Lower lobe of right lung (tissue), 2 donors: Measurements from ENCODE around the gene PID1. TPM values are rescaled to one million over a fixed set of nuclear protein-coding genes. Genes with fewer than 3 reads are reported as not detected.

Experiments used
- ATAC-seq, 2 donors: fragments of 200-7000 bp; cut with Tn5 transposase; one replicate each; pipeline ENCODE4 v1.9.1; 2020 to 2022; ENCODE audit warnings: mild to moderate bottlenecking in 2 of 2, moderate library complexity in 2 of 2
- DNase-seq: peaks from one replicate; pipeline ENCODE4 v3.0.0-alpha.2; 2020
- H3K27ac ChIP-seq: fragments of 200-600 bp; one replicate; pipeline ENCODE4 v1.8.0; 2022
- H3K27me3 ChIP-seq: fragments of 200-600 bp; one replicate; pipeline ENCODE4 v1.8.0; 2022; ENCODE audit warnings: low read depth
- H3K36me3 ChIP-seq: fragments of 200-600 bp; one replicate; pipeline ENCODE4 v1.8.0; 2022; ENCODE audit warnings: mild to moderate bottlenecking
- H3K4me1 ChIP-seq: fragments of 200-600 bp; one replicate; pipeline ENCODE4 v1.8.0; 2022
- H3K4me3 ChIP-seq: fragments of 200-600 bp; one replicate; pipeline ENCODE4 v1.8.0; 2022; ENCODE audit warnings: mild to moderate bottlenecking
- H3K9me3 ChIP-seq: fragments of 200-600 bp; one replicate; pipeline ENCODE4 v1.8.0; 2022
- CTCF ChIP-seq: fragments of 200-600 bp; IDR thresholded peaks from one replicate; pipeline ENCODE4 v1.8.0; 2022; ENCODE audit warnings: antibody characterized with exemption, mild to moderate bottlenecking
- intact Hi-C: fragments of 100-400 bp; cut with DNase I; formaldehyde crosslinking; loops from one replicate; pipeline ENCODE4 v1.11.0; 2022
- total RNA-seq: library from RNA; stranded (reverse); fragmentation: NEBNext Ultra II Directional; extraction: Animal tissue kit (Norgen Biotek cat#: 25700); gene quantifications from one replicate; pipeline ENCODE4 v1.2.1, GENCODE V29; 2021
- donor health status: DM: no; HTN: yes; CAD: no; lungs with severe emphysema.

PID1 gene
- total RNA-seq, 1 donor from 2014 or later: 48.0 TPM

- intact Hi-C loops: no loop called here
- no peak for ATAC-seq
- Histone ChIP-seq H3K4me3 (no peak overlapping the region), H3K9me3 (peaks cover 11% of the 10 kb centered on the region), H3K27ac (no peak overlapping the region), H3K27me3 (no peaks in the 10 kb centered on the region), H3K4me1 (peaks cover 11% of the 10 kb centered on the region), H3K36me3 (peaks cover 10% of the 10 kb centered on the region)
- DNase-seq: no peak
- no peak for TF ChIP-seq CTCF
Measured at GRCh38 chr2:229261076-229261475, 10.0 kb downstream of the PID1 start.

- H3K27me3 ChIP-seq: no peaks in the 10 kb centered on the region
- ATAC-seq (no peak), DNase-seq (no peak)
- H3K27ac ChIP-seq: no peak overlapping the region
- intact Hi-C loops: no loop called here
- H3K36me3 ChIP-seq: peaks cover 14% of the 10 kb centered on the region
- peaks cover 11% of the 10 kb centered on the region for H3K9me3 ChIP-seq
- no peak overlapping the region for H3K4me3 ChIP-seq
- TF ChIP-seq CTCF: no peak
- no peaks in the 10 kb centered on the region for H3K4me1 ChIP-seq
Measured at GRCh38 chr2:229257985-229258384, 13.1 kb downstream of the PID1 start.

GRCh38 chr2:229256376-229256775 lies 14.7 kb downstream of the PID1 start:
- H3K27ac ChIP-seq: no peak overlapping the region
- ATAC-seq: no peak

GRCh38 chr2:229254206-229254605 lies 16.9 kb downstream of the PID1 start:
- H3K36me3 ChIP-seq: peaks cover 4% of the 10 kb centered on the region
- TF ChIP-seq CTCF: no peak
- no peaks in the 10 kb centered on the region for H3K27me3 ChIP-seq
- H3K4me1 ChIP-seq: no peaks in the 10 kb centered on the region
- no peak for DNase-seq
- H3K27ac ChIP-seq: no peak overlapping the region
- ATAC-seq: no peak
- intact Hi-C loops: no loop called here
- no peaks in the 10 kb centered on the region for H3K9me3 ChIP-seq
- H3K4me3 ChIP-seq: no peak overlapping the region

More at GRCh38 chr2:229256376-229256775, 14.7 kb downstream of the PID1 start:
- TF ChIP-seq CTCF: no peak
- Histone ChIP-seq H3K4me3 (no peak overlapping the region), H3K9me3 (peaks cover 9% of the 10 kb centered on the region), H3K27me3 (no peaks in the 10 kb centered on the region), H3K4me1 (no peaks in the 10 kb centered on the region), H3K36me3 (peaks cover 4% of the 10 kb centered on the region)
- no peak for DNase-seq
- intact Hi-C loops: no loop called here

- TF ChIP-seq CTCF: no peak
Measured at GRCh38 chr2:229252996-229253395, 18.1 kb downstream of the PID1 start.

GRCh38 chr2:229252280-229252679 lies 18.8 kb downstream of the PID1 start:
- H3K9me3 ChIP-seq: no peaks in the 10 kb centered on the region
- intact Hi-C loops: no loop called here
- no peak for TF ChIP-seq CTCF
- no peaks in the 10 kb centered on the region for H3K4me1 ChIP-seq
- ATAC-seq (no peak), DNase-seq (no peak)
- no peak overlapping the region for H3K27ac ChIP-seq
- H3K27me3 ChIP-seq: no peaks in the 10 kb centered on the region
- no peak overlapping the region for H3K4me3 ChIP-seq
- peaks cover 4% of the 10 kb centered on the region for H3K36me3 ChIP-seq

More at GRCh38 chr2:229252996-229253395, 18.1 kb downstream of the PID1 start:
- H3K9me3 ChIP-seq: no peaks in the 10 kb centered on the region
- no peak overlapping the region for H3K27ac ChIP-seq
- H3K4me1 ChIP-seq: no peaks in the 10 kb centered on the region
- DNase-seq: no peak
- intact Hi-C loops: no loop called here
- H3K36me3 ChIP-seq: peaks cover 4% of the 10 kb centered on the region
- no peak for ATAC-seq
- no peaks in the 10 kb centered on the region for H3K27me3 ChIP-seq
- H3K4me3 ChIP-seq: no peak overlapping the region
